Measurements from ENCODE around the gene CDH12.
"Not testable (repeated sequence)": the region's sequence is repeated elsewhere in the genome, so short reads cannot be mapped to it uniquely, and the experiment has no call there.

- not testable (repeated sequence) for TF ChIP-seq PATZ1 (CRISPR knock-in tag; IDR thresholded peaks at IDR 0.05; ENCODE audit: borderline replicate concordance); ISL1 (CRISPR knock-in tag; IDR thresholded peaks at IDR 0.05); GLIS3 (CRISPR knock-in tag; IDR thresholded peaks at IDR 0.05)
Measured at GRCh38 chr5:22169226-22169625, 683.9 kb downstream of the CDH12 start.
